ENCODE data around the gene NPAS2. TPM values are rescaled to one million over a fixed set of nuclear protein-coding genes. Genes with fewer than 3 reads are reported as not detected.

NPAS2 gene
- total and polyA plus RNA-seq, 12 donors, result 4.7 to 51.3 (median 17.6) TPM

GRCh38 chr2:100857341-100857740, 37.4 kb downstream of the NPAS2 start:
- DNase-seq, result no peak
- WGBS, 4 donors, result 79 to 100% (median 85%) methylated on average over 5 to 6 of the region's 6 CpGs
- Histone ChIP-seq H3K27ac (peak overlapping the region in 1 of 5 donors; percentile 46), H3K9me3 (replicated peaks in 1 of 3) (no peaks in the 10 kb centered on the region), H3K27me3 (no peaks in the 10 kb centered on the region), H3K36me3 (replicated peaks in 1 of 2) (no peaks in the 10 kb centered on the region), H3K4me3 (no peak overlapping the region), H3K4me1 (replicated peaks in 1 of 2) (no peaks in the 10 kb centered on the region)
- TF ChIP-seq CTCF (IDR thresholded peaks at IDR 0.05), result no peak
- TF ChIP-seq POLR2A (IDR thresholded peaks at IDR 0.05), result no peak
- intact Hi-C loops (cut with DNase I), result no loop called here

GRCh38 chr2:100857915-100858314, 38.0 kb downstream of the NPAS2 start:
- no peak for TF ChIP-seq CTCF (IDR thresholded peaks at IDR 0.05)
- no peak for TF ChIP-seq POLR2A (IDR thresholded peaks at IDR 0.05)
- intact Hi-C loops (cut with DNase I), result no loop called here
- Histone ChIP-seq H3K4me1 (replicated peaks in 1 of 2) (no peaks in the 10 kb centered on the region), H3K4me3 (no peak overlapping the region), H3K27me3 (no peaks in the 10 kb centered on the region), H3K36me3 (replicated peaks in 1 of 2) (no peaks in the 10 kb centered on the region), H3K27ac (no peak overlapping the region), H3K9me3 (replicated peaks in 1 of 3) (no peaks in the 10 kb centered on the region)
- no peak for DNase-seq
- 85 to 92% (median 89%) methylated on average over 3 of the region's 3 CpGs for WGBS, 4 donors

- intact Hi-C loops (cut with DNase I), result no loop called here
- no peaks in the 10 kb centered on the region for H3K4me1 ChIP-seq (replicated peaks in 1 of 2)
- DNase-seq, result no peak
- no peaks in the 10 kb centered on the region for H3K27me3 ChIP-seq
- TF ChIP-seq CTCF (IDR thresholded peaks at IDR 0.05) (no peak), POLR2A (IDR thresholded peaks at IDR 0.05) (no peak)
- H3K36me3 ChIP-seq (replicated peaks in 1 of 2), result no peaks in the 10 kb centered on the region
- no peak overlapping the region for H3K27ac ChIP-seq
- no peaks in the 10 kb centered on the region for H3K9me3 ChIP-seq (replicated peaks in 1 of 3)
- 90 to 96% (median 90%) methylated on average over 2 of the region's 2 CpGs for WGBS, 4 donors
- no peak overlapping the region for H3K4me3 ChIP-seq
Measured at GRCh38 chr2:100859902-100860301, 40.0 kb downstream of the NPAS2 start.

GRCh38 chr2:100861340-100861739, 41.4 kb downstream of the NPAS2 start:
- no peaks in the 10 kb centered on the region for H3K36me3 ChIP-seq (replicated peaks in 1 of 2)
- 87 to 94% (median 87%) methylated on average over 4 of the region's 4 CpGs for WGBS, 4 donors
- no peak for DNase-seq
- TF ChIP-seq POLR2A (IDR thresholded peaks at IDR 0.05) (no peak), CTCF (IDR thresholded peaks at IDR 0.05) (no peak)
- intact Hi-C loops (cut with DNase I), result no loop called here
- no peak overlapping the region for H3K27ac ChIP-seq
- no peak overlapping the region for H3K4me3 ChIP-seq
- H3K9me3 ChIP-seq (replicated peaks in 1 of 3), result no peaks in the 10 kb centered on the region
- H3K4me1 ChIP-seq (replicated peaks in 1 of 2), result peaks cover 0 to 6% of the 10 kb centered on the region in 2 donors
- H3K27me3 ChIP-seq, result no peaks in the 10 kb centered on the region

Data from adrenal gland (tissue), 12 donors.